Endodermal cell (in vitro differentiated cells): ENCODE data around the gene CYSLTR2. TPM values are rescaled to one million over a fixed set of nuclear protein-coding genes. Genes with fewer than 3 reads are reported as not detected.

Experiments
- DNase-seq: peaks from one replicate; pipeline ENCODE4 v3.0.0-alpha.2; 2017
- H3K27ac ChIP-seq: 2 replicates; pipeline ENCODE4 v1.5.1; 2013; ENCODE audit warnings: mild to moderate bottlenecking, low read depth, low read length, moderate library complexity
- H3K27me3 ChIP-seq: 2 replicates; pipeline ENCODE4 v1.6.1; 2013; ENCODE audit warnings: mild to moderate bottlenecking, low read length, moderate library complexity; ENCODE audit not compliant: insufficient read depth, control insufficient read depth, poor library complexity, severe bottlenecking
- H3K36me3 ChIP-seq: 2 replicates; pipeline ENCODE4 v1.7.0; 2013; ENCODE audit warnings: mild to moderate bottlenecking, low read length, moderate library complexity; ENCODE audit not compliant: control insufficient read depth, insufficient read depth
- H3K4me1 ChIP-seq: one replicate; pipeline ENCODE4 v1.7.0; 2013; ENCODE audit warnings: low read length; ENCODE audit not compliant: control insufficient read depth, insufficient read depth
- H3K4me3 ChIP-seq: 2 replicates; pipeline ENCODE4 v1.5.1; 2013; ENCODE audit warnings: mild to moderate bottlenecking, low read length, moderate library complexity
- H3K9ac ChIP-seq: 2 replicates; pipeline ENCODE4 v1.6.1; 2013; ENCODE audit warnings: mild to moderate bottlenecking, low read length, moderate library complexity; ENCODE audit not compliant: poor library complexity, severe bottlenecking; ENCODE audit errors: extremely low read depth
- H3K9me3 ChIP-seq: 2 replicates; pipeline ENCODE4 v1.6.1; 2013; ENCODE audit warnings: mild to moderate bottlenecking, low read length, moderate library complexity; ENCODE audit not compliant: control insufficient read depth
- H3K27ac Mint-ChIP-seq: 2 replicates; pipeline ENCODE4 v1.8.0; 2020; ENCODE audit warnings: mixed read lengths
- H3K27me3 Mint-ChIP-seq: 2 replicates; pipeline ENCODE4 v1.8.0; 2021; ENCODE audit warnings: mild to moderate bottlenecking, mixed read lengths; ENCODE audit not compliant: insufficient read depth
- H3K36me3 Mint-ChIP-seq: 2 replicates; pipeline ENCODE4 v1.8.0; 2020; ENCODE audit warnings: low read depth, mixed read lengths
- H3K4me1 Mint-ChIP-seq: 2 replicates; pipeline ENCODE4 v1.8.0; 2020; ENCODE audit warnings: mixed read lengths
- H3K4me3 Mint-ChIP-seq: 2 replicates; pipeline ENCODE4 v1.8.0; 2020; ENCODE audit warnings: mild to moderate bottlenecking, moderate library complexity, mixed read lengths
- H3K9me3 Mint-ChIP-seq: 2 replicates; pipeline ENCODE4 v1.8.0; 2020; ENCODE audit warnings: mild to moderate bottlenecking, mixed read lengths
- CTCF ChIP-seq: fragments of 200-600 bp; sonication (generic); conservative IDR thresholded peaks from 2 replicates; pipeline ENCODE4 v1.5.0; 2021; ENCODE audit warnings: antibody characterized with exemption, mild to moderate bottlenecking
- WGBS, 2 experiments: methylation state at CpG; one replicate each; pipeline versions ENCODE4 v1.1.5 to v1.1.7; 2013; ENCODE audit warnings: missing lambda C conversion rate in 2 of 2, mixed read lengths in 1 of 2; ENCODE audit not compliant: insufficient coverage in 1 of 2, insufficient read length in 1 of 2; 5-methylcytosine and 5-hydroxymethylcytosine counted together
- total RNA-seq, 2 donors: library from RNA; stranded (reverse); fragmentation: NEBNext Ultra II Directional in 1 of 2; extraction: Animal tissue kit (Norgen Biotek cat#: 25700) in 1 of 2; gene quantifications; 2 replicates in 1 of 2; 3 replicates in 1 of 2; pipeline ENCODE4 v1.2.1, GENCODE V29; 2021

CYSLTR2 gene
- total RNA-seq, 2 donors from 2014 or later, result not detected

- Histone ChIP-seq H3K4me3 (no peak overlapping the region), H3K27me3 (no peaks in the 10 kb centered on the region), H3K4me1 (no peaks in the 10 kb centered on the region), H3K9ac (no peak overlapping the region), H3K36me3 (no peaks in the 10 kb centered on the region), H3K27ac (no peak overlapping the region), H3K9me3 (peaks cover 39% of the 10 kb centered on the region)
- Mint-ChIP-seq H3K27me3 (peaks cover under 1% of the 10 kb centered on the region), H3K4me1 (no peaks in the 10 kb centered on the region), H3K36me3 (no peaks in the 10 kb centered on the region), H3K4me3 (no peak overlapping the region), H3K9me3 (peaks cover 26% of the 10 kb centered on the region), H3K27ac (no peak overlapping the region)
- TF ChIP-seq CTCF, result no peak
- DNase-seq, result no peak
Observed at GRCh38 chr13:48725271-48725670, 71.5 kb downstream of the CYSLTR2 start.

- peaks cover 2% of the 10 kb centered on the region for H3K27me3 Mint-ChIP-seq
- no peak overlapping the region for H3K27ac ChIP-seq
- H3K36me3 Mint-ChIP-seq, result no peaks in the 10 kb centered on the region
- no peak for DNase-seq
- peaks cover 7% of the 10 kb centered on the region for H3K4me1 Mint-ChIP-seq
- H3K9me3 ChIP-seq, result peaks cover 27% of the 10 kb centered on the region
- no peak overlapping the region for H3K4me3 Mint-ChIP-seq
- no peak overlapping the region for H3K4me3 ChIP-seq
- H3K9me3 Mint-ChIP-seq, result peaks cover 15% of the 10 kb centered on the region
- H3K9ac ChIP-seq, result no peak overlapping the region
- 86 to 92% methylated on average over 1 to 2 of the region's 2 CpGs for WGBS, 2 experiments
- no peak overlapping the region for H3K27ac Mint-ChIP-seq
- H3K27me3 ChIP-seq, result no peaks in the 10 kb centered on the region
- TF ChIP-seq CTCF, result no peak
- no peaks in the 10 kb centered on the region for H3K36me3 ChIP-seq
- H3K4me1 ChIP-seq, result no peaks in the 10 kb centered on the region
Observed at GRCh38 chr13:48726711-48727110, 73.0 kb downstream of the CYSLTR2 start.

GRCh38 chr13:48727241-48728011 is 73.7 kb downstream of the CYSLTR2 start:
- no peak for TF ChIP-seq CTCF
- Histone ChIP-seq H3K9me3 (peaks cover 20% of the 10 kb centered on the region), H3K36me3 (no peaks in the 10 kb centered on the region), H3K4me1 (no peaks in the 10 kb centered on the region), H3K27ac (no peak overlapping the region), H3K9ac (no peak overlapping the region), H3K27me3 (no peaks in the 10 kb centered on the region), H3K4me3 (no peak overlapping the region)
- H3K9me3 Mint-ChIP-seq, result peaks cover 9% of the 10 kb centered on the region
- H3K36me3 Mint-ChIP-seq, result no peaks in the 10 kb centered on the region
- no peak for DNase-seq
- H3K27me3 Mint-ChIP-seq, result peaks cover 4% of the 10 kb centered on the region
- H3K27ac Mint-ChIP-seq, result no peak overlapping the region
- H3K4me1 Mint-ChIP-seq, result peaks cover 7% of the 10 kb centered on the region
- 67 to 83% methylated on average over 1 to 3 of the region's 4 CpGs for WGBS, 2 experiments
- H3K4me3 Mint-ChIP-seq, result no peak overlapping the region
